GM12891 (cell line): Measurements from ENCODE around the gene KRTAP4-7.
"Not testable (repeated sequence)": the region's sequence is repeated elsewhere in the genome, so short reads cannot be mapped to it uniquely, and the experiment has no call there.

Source experiments
- DNase-seq: peaks from one replicate; pipeline ENCODE4 v3.0.0; 2011; ENCODE audit warnings: low spot score; ENCODE audit not compliant: insufficient read length
- FAIRE-seq: peaks from 2 replicates; lab custom pipeline; 2011; peaks lifted over from hg19 to GRCh38; lab: Jason Lieb, UNC
- PAX5 ChIP-seq: IDR thresholded peaks from 2 replicates; pipeline ENCODE4 v1.6.1; 2011; ENCODE audit warnings: low read length, moderate library complexity, mild to moderate bottlenecking; ENCODE audit not compliant: insufficient read depth, severe bottlenecking
- POLR2A ChIP-seq: IDR thresholded peaks from 2 replicates; pipeline ENCODE4 v1.6.1; 2011; ENCODE audit warnings: low read depth, low read length, control low read depth
- POLR2AphosphoS5 ChIP-seq: IDR thresholded peaks from 2 replicates; pipeline ENCODE4 v1.6.1; 2011; ENCODE audit warnings: low read depth, low read length, control low read depth
- POU2F2 ChIP-seq: IDR thresholded peaks from 2 replicates; pipeline ENCODE4 v1.6.1; 2011; ENCODE audit warnings: low read depth, mild to moderate bottlenecking, control low read depth, low read length, moderate library complexity
- SPI1 ChIP-seq: IDR thresholded peaks from 2 replicates; pipeline ENCODE4 v1.6.1; 2011; ENCODE audit warnings: low read depth, low read length, control low read depth
- TAF1 ChIP-seq: IDR thresholded peaks from 2 replicates; pipeline ENCODE4 v1.6.1; 2011; ENCODE audit warnings: low read depth, low read length, control low read depth

KRTAP4-7 gene

GRCh38 chr17:41054025-41054424, 29.9 kb upstream of the KRTAP4-7 start:
- TF ChIP-seq POLR2AphosphoS5 (no peak), TAF1 (no peak), POLR2A (no peak), SPI1 (no peak), POU2F2 (no peak), PAX5 (no peak)
- DNase-seq, result no peak
- no peak for FAIRE-seq

- FAIRE-seq, DNase-seq: not testable (repeated sequence)
Observed at GRCh38 chr17:41054556-41054955, 29.4 kb upstream of the KRTAP4-7 start.

GRCh38 chr17:41055130-41055529, 28.8 kb upstream of the KRTAP4-7 start, which contains the start of gene KRTAP2-2:
Gene KRTAP2-2 (minus strand): TSS chr17:41055230. CDS start chr17:41055211, 19 bp downstream.
- DNase-seq, FAIRE-seq: not testable (repeated sequence)

GRCh38 chr17:41057547-41057946, 26.4 kb upstream of the KRTAP4-7 start:
- TF ChIP-seq POLR2A (no peak), TAF1 (no peak), PAX5 (no peak), POU2F2 (no peak), POLR2AphosphoS5 (no peak), SPI1 (no peak)
- DNase-seq, result no peak
- peak; percentile 51 for FAIRE-seq

- TF ChIP-seq POU2F2 (no peak), POLR2AphosphoS5 (no peak), POLR2A (no peak), PAX5 (no peak), TAF1 (no peak), SPI1 (no peak)
- no peak for FAIRE-seq
- DNase-seq, result no peak
Observed at GRCh38 chr17:41058741-41059140, 25.2 kb upstream of the KRTAP4-7 start.

GRCh38 chr17:41059276-41060051, 24.5 kb upstream of the KRTAP4-7 start:
- not testable (repeated sequence) for DNase-seq, FAIRE-seq

- DNase-seq, result no peak
- no peak for FAIRE-seq
- no peak for TF ChIP-seq SPI1
- no peak for TF ChIP-seq POLR2A
- no peak for TF ChIP-seq PAX5
- TF ChIP-seq POU2F2, result no peak
- TF ChIP-seq POLR2AphosphoS5, result no peak
- no peak for TF ChIP-seq TAF1
Observed at GRCh38 chr17:41060052-41060604, 23.8 kb upstream of the KRTAP4-7 start, which contains the start of gene KRTAP2-3. Gene KRTAP2-3 (minus strand): TSS chr17:41060114. CDS start chr17:41060050, 64 bp downstream.

- TF ChIP-seq SPI1, result no peak
- TF ChIP-seq POLR2AphosphoS5, result no peak
- no peak for TF ChIP-seq POU2F2
- no peak for TF ChIP-seq TAF1
- no peak for TF ChIP-seq POLR2A
- no peak for TF ChIP-seq PAX5
- FAIRE-seq (no peak), DNase-seq (no peak)
Observed at GRCh38 chr17:41061964-41062363, 22.0 kb upstream of the KRTAP4-7 start.

GRCh38 chr17:41063449-41063848, 20.5 kb upstream of the KRTAP4-7 start:
- DNase-seq (no peak), FAIRE-seq (no peak)
- TF ChIP-seq POLR2AphosphoS5 (no peak), SPI1 (no peak), TAF1 (no peak), POLR2A (no peak), POU2F2 (no peak), PAX5 (no peak)

GRCh38 chr17:41064301-41064700, 19.6 kb upstream of the KRTAP4-7 start:
- no peak for DNase-seq

GRCh38 chr17:41065016-41065689, 18.8 kb upstream of the KRTAP4-7 start:
- FAIRE-seq, DNase-seq: not testable (repeated sequence)

More at GRCh38 chr17:41064301-41064700, 19.6 kb upstream of the KRTAP4-7 start:
- TF ChIP-seq POLR2AphosphoS5, result no peak
- TF ChIP-seq POLR2A, result no peak
- TF ChIP-seq SPI1, result no peak
- TF ChIP-seq TAF1, result no peak
- TF ChIP-seq PAX5, result no peak
- TF ChIP-seq POU2F2, result no peak
- FAIRE-seq, result no peak
